ENCODE results near the gene IGSF21.

The IGSF21 gene

DNA sequence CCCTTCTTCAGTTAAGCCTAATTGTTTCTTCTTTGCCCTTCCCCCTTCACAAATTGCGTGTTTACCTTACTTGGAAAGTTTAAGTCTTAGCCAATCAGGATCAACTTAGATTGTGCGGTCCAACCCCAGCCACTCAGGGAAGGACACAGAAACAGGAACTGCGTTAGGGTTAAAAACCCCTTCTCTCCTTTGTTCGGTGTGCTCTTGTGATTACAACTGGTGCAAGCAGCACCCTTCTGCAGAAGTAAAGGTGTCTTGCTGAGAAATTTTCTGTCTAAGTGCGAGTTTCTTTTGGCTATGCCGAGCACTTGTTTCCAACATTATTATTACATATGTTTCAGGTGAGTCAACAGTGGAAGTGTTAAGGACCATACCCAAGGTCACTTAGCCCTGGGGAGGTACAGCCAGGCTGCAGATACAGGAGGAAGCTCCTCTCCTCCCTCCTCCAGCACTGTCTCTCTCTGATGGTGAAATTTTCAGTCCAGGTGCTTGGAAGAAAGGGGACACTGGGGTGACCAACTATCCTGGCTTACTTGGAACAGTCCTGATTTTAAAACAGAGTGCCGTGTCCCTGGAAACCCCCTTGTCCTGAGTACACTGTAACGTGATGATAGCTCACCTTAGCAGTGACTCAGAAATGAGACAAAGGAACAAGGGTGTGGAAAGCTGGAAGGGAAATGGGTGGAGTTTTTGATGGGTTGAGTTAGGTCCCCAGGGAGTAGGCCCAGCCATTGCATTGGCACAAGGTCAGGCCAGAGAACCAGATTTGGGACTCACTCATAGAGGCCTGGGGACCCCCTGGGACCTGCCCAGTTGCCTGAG is 304.4 kb downstream of the IGSF21 start:
- Histone ChIP-seq H3K27ac (ENCODE audit: low read length) (no peak overlapping the region), H3F3A (ENCODE audit: insufficient read depth, low read length) (no peaks in the 10 kb centered on the region), H3K4me2 (ENCODE audit: low read depth, low read length) (no peak overlapping the region), H3K9ac (ENCODE audit: low read length) (no peak overlapping the region), H3K79me2 (ENCODE audit: low read length) (no peaks in the 10 kb centered on the region), H3K27me3 (replicated peaks; ENCODE audit: insufficient read depth, low read length) (peaks cover 97% of the 10 kb centered on the region), H3K9me2 (replicated peaks; ENCODE audit: insufficient read depth, low read length) (no peaks in the 10 kb centered on the region), H3K9me3 (replicated peaks; ENCODE audit: insufficient read depth, low read length) (no peaks in the 10 kb centered on the region), H3K4me3 (ENCODE audit: low read length) (no peak overlapping the region), H4K20me1 (ENCODE audit: insufficient read depth, low read length) (no peaks in the 10 kb centered on the region), H2AFZ (ENCODE audit: low read length) (no peak overlapping the region), H3K4me1 (ENCODE audit: low read length) (no peaks in the 10 kb centered on the region), H3K36me3 (replicated peaks; ENCODE audit: insufficient read depth, low read length) (no peaks in the 10 kb centered on the region)
- no peak for DNase-seq
- TF ChIP-seq EZH2phosphoT487 (IDR thresholded peaks at IDR 0.05; ENCODE audit: low read length): no peak

- Histone ChIP-seq H3F3A (ENCODE audit: insufficient read depth, low read length) (no peaks in the 10 kb centered on the region), H3K36me3 (replicated peaks; ENCODE audit: insufficient read depth, low read length) (no peaks in the 10 kb centered on the region), H3K4me2 (ENCODE audit: low read depth, low read length) (no peak overlapping the region), H3K4me3 (ENCODE audit: low read length) (no peak overlapping the region), H3K9ac (ENCODE audit: low read length) (no peak overlapping the region), H2AFZ (ENCODE audit: low read length) (no peak overlapping the region), H3K4me1 (ENCODE audit: low read length) (no peaks in the 10 kb centered on the region), H3K27ac (ENCODE audit: low read length) (no peak overlapping the region), H3K79me2 (ENCODE audit: low read length) (no peaks in the 10 kb centered on the region), H3K9me2 (replicated peaks; ENCODE audit: insufficient read depth, low read length) (no peaks in the 10 kb centered on the region), H3K9me3 (replicated peaks; ENCODE audit: insufficient read depth, low read length) (no peaks in the 10 kb centered on the region), H3K27me3 (replicated peaks; ENCODE audit: insufficient read depth, low read length) (peaks cover 97% of the 10 kb centered on the region), H4K20me1 (ENCODE audit: insufficient read depth, low read length) (no peaks in the 10 kb centered on the region)
- DNase-seq: no peak
- TF ChIP-seq EZH2phosphoT487 (IDR thresholded peaks at IDR 0.05; ENCODE audit: low read length): no peak
- no peak for TF ChIP-seq EZH2 (optimal IDR thresholded peaks at IDR 0.05; ENCODE audit: low read depth, low read length)
- no peak for TF ChIP-seq CTCF (IDR thresholded peaks at IDR 0.05; ENCODE audit: low read length)
These were observed 305.3 kb downstream of the IGSF21 start for GRCh38 chr1:18412882-18413353.

- no peaks in the 10 kb centered on the region for H3K4me1 ChIP-seq (ENCODE audit: low read length)
- no peak for TF ChIP-seq CTCF (IDR thresholded peaks at IDR 0.05; ENCODE audit: low read length)
- TF ChIP-seq EZH2 (optimal IDR thresholded peaks at IDR 0.05; ENCODE audit: low read depth, low read length): no peak
- no peak for TF ChIP-seq EZH2phosphoT487 (IDR thresholded peaks at IDR 0.05; ENCODE audit: low read length)
- no peaks in the 10 kb centered on the region for H4K20me1 ChIP-seq (ENCODE audit: insufficient read depth, low read length)
- peaks cover 95% of the 10 kb centered on the region for H3K27me3 ChIP-seq (replicated peaks; ENCODE audit: insufficient read depth, low read length)
- H3K4me2 ChIP-seq (ENCODE audit: low read depth, low read length): no peak overlapping the region
- H3K36me3 ChIP-seq (replicated peaks; ENCODE audit: insufficient read depth, low read length): no peaks in the 10 kb centered on the region
- DNase-seq: no peak
- no peak overlapping the region for H3K9ac ChIP-seq (ENCODE audit: low read length)
- H3K4me3 ChIP-seq (ENCODE audit: low read length): no peak overlapping the region
- no peaks in the 10 kb centered on the region for H3F3A ChIP-seq (ENCODE audit: insufficient read depth, low read length)
- no peak overlapping the region for H3K27ac ChIP-seq (ENCODE audit: low read length)
- no peak overlapping the region for H2AFZ ChIP-seq (ENCODE audit: low read length)
- no peaks in the 10 kb centered on the region for H3K79me2 ChIP-seq (ENCODE audit: low read length)
- no peaks in the 10 kb centered on the region for H3K9me3 ChIP-seq (replicated peaks; ENCODE audit: insufficient read depth, low read length)
- no peaks in the 10 kb centered on the region for H3K9me2 ChIP-seq (replicated peaks; ENCODE audit: insufficient read depth, low read length)
These were observed 306.1 kb downstream of the IGSF21 start for GRCh38 chr1:18413541-18414305.
